Activated T-helper 9 cell treated with anti-CD3 and anti-CD28 coated beads, Interleukin-2, amount 50 U/mL, for 16 hours (primary cell): ENCODE results near the gene MED29.
A peak's percentile ranks its signal among the peaks of the same experiment; 100 is the strongest.

Experiments used
- DNase-seq: peaks from one replicate; pipeline ENCODE4 v3.0.0-alpha.2; 2020; ENCODE audit warnings: low read depth

Gene MED29, protein sequence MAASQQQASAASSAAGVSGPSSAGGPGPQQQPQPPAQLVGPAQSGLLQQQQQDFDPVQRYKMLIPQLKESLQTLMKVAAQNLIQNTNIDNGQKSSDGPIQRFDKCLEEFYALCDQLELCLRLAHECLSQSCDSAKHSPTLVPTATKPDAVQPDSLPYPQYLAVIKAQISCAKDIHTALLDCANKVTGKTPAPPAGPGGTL

GRCh38 chr19:39390751-39391437 is at the start of gene MED29, which contains the start of gene PAF1:
TSS of gene MED29 (plus strand) at chr19:39391378. CDS start at chr19:39391423, 45 bp downstream.
TSS of gene PAF1 (minus strand) at chr19:39391106. CDS start at chr19:39390864, 242 bp downstream.
- DNase-seq, result peak; percentile 93

DNA sequence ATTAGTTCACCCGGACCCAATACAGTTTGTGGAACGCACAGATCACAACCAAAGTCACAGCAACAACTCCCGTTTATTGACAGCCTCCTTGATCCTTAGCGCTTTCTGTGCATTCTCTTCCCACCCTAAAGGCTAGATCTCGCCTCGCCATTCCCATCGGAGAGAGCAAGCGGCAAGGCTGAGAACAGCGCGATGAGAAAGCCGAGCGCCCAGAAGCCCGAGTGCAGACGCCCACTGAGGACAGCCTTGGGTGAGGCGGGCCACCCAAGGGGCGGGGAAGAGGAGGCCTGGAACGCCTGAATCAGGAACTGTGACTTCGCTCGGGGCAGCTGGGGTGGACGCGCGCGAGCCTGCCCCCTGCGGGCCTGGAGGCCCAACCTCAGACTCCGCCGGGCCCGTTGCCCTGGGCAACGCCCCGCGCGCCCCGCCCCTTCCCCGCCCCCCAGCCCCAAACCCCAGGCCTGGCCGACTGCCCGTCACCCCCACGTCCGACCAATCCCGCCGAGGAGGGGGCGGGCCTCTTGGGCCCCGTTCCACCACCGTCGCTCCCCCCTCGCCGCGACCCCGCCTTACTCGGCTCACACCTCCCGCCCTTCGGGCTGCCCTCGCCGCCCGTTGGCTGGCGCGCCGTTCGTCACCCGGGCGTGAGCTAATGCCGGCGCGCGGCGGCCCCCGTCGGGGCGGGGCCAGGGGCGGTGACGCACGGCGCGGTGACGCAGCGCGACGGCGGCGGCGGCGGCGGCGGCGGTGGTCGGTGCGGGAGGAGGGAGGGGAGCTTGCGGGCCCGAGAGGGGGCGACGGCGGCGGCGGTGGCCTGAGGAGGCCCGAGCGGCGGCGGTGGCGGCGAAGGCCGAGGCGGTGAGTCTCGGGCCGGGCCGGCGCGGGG is 49.2 kb upstream of the MED29 start, which contains the start of gene SAMD4B:
Gene SAMD4B (plus strand): TSS at position 703 of the 886 bp plus-strand sequence. CDS start 14,473 bp downstream, outside the sequence.
- peak; percentile 99 for DNase-seq

GRCh38 chr19:39342647-39343305 is 48.4 kb upstream of the MED29 start:
- no peak for DNase-seq

GRCh38 chr19:39345956-39346355 is 45.2 kb upstream of the MED29 start:
- no peak for DNase-seq

DNA sequence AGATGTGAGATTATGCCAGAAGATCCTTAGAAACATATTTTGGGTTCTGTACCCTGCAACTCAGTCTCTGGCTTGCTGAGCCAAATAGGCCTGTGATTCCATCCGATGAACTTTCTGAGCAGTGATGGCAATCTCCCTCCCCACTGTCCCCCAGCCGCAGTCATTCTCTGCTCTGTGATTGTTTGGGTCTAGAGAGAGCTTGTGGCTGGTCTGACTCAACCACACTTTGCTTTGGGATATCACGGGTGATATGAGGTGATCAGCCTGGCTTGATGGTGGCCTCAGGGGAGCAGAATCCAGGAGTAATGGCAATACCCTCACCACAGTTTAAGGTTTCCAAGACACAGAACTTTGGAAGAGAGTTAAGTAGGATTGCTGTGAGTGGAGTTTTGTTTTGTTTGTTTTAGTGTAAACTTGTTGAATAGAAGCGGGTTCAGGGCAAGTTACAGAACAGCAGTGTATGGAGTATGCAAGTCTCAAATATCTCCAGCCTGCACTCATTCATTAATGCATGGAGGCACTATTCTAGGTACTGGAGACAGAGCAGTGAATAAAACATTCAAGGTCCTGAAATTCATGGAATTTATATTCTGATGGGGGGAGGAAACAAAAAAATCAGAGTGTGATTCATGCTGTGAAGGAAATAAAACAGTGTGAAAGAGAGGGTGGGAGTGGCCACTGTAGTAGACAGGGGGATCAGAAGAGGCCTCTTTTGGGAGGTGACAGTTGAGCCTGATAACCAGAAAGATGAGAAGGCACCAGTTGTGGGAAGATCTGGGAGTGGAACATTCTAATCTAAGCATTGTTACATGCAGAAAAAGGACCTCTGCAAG is 43.6 kb upstream of the MED29 start:
- no peak for DNase-seq

DNA sequence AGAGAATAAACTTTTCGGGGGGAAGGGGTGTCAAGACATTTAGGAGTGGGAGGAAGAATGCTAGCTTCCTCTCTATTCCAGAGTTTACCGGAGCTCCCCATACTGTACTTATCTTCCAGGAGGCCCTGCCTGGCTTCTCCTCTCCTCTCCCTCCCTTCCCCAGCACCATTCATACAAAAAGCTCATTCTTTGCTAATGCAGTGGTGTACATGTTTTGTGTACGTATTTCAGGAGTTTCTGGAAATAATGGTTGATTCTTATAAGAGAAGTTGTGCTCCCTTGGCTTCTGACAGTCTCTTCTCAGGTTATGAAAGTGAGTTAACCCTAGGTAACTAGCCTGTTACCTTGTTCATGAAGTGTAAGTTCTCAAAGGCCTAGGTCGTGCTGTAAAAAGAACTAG is 41.9 kb upstream of the MED29 start:
- DNase-seq, result no peak

DNA sequence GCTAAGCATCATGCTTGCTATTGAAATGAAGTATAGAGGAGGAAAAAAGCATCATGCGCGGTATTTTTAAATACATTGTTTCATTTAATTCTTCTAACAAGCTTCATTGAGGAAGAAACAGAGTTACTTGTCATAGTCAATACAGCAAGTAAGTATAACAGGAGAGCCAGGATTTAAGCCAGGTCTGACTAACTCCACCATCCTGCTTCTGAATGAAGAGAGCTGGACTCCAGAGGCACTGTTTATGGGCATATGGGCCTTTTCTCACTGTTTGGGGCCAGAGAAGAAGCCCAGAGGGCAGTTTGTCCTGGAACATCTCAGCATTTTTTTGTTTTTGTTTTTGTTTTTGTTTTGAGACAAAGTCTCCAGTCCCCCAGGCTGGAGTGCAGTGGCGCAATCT is 41.0 kb upstream of the MED29 start:
- DNase-seq, result no peak

- no peak for DNase-seq
These were observed 39.6 kb upstream of the MED29 start for GRCh38 chr19:39351537-39352064.

- DNase-seq, result no peak
These were observed 38.6 kb upstream of the MED29 start for GRCh38 chr19:39352381-39353255.

DNA sequence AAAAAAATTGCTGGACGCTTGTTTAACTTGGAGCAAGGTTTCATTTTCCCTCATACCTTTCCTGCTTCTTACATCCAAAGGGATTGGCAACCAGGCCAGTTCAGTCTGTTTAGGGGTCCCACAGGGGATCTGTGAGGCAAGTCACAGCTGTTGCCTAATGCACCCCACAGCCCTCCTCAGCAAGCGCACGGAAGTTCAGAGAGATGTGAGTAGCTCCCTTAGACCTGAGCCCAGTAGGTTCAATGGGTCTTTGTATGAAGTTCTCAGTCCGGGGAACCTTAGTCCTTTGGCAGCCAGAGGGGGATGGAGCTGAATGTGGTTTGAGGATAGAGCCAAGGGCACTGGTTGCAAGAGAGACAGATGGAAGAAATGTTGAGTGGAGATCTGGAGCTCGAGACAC is 35.9 kb upstream of the MED29 start:
- DNase-seq, result no peak

DNA sequence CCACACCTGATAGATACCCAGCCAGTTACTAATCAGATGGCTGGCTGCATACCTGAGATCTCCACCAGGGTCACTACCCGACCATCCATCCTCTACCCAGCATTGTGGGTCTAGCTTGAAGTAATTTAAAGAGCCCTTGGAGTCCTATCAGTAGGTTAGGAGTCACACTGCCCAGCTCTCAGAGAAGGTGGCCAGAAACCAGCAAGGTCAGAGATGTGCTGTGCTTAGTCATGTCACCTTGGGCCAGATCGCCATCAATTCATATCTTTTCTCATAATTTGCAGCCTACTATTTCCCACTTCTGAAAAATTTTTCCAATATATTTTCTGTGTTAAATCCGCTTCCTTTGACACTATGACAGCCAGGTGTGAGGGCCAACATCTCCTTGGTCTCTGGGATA is 35.1 kb upstream of the MED29 start:
- no peak for DNase-seq

DNA sequence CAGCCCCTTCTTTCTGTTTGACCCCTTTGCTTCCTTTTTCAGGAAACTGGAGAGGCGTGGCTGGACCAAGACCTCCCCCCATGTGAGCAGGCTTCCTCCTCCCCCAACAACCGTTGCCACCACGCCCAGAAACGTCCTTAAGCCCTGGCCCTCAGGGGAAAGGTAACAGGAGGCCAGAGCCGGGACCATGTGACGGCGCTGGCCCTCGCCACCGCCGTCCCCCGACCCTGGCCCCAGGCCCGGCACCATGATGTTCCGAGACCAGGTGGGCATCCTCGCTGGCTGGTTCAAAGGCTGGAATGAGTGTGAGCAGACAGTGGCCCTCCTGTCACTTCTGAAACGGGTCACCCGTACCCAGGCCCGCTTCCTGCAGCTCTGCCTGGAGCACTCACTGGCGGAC is 34.5 kb upstream of the MED29 start:
- no peak for DNase-seq

DNA sequence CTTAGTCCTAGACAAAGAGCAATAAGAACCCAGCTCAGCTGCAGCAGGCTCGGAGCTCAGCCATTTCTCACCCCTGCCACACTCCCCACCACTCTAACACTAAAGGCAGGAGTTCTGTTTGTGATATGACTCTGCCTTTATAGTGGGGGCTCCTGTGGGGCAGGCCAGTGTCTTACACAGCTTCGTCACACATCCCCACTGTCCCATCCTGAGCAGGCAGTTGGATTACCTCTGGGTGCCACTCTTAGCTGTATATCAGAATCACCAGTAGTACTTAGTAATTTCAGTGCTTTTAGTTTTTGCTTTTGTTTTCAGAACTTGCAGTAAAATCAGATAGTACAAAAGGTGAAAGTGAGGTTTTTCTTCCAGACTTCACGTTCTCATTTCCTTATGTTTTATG is 32.2 kb upstream of the MED29 start:
- no peak for DNase-seq

- no peak for DNase-seq
These were observed 30.6 kb upstream of the MED29 start for GRCh38 chr19:39360599-39360998.

DNA sequence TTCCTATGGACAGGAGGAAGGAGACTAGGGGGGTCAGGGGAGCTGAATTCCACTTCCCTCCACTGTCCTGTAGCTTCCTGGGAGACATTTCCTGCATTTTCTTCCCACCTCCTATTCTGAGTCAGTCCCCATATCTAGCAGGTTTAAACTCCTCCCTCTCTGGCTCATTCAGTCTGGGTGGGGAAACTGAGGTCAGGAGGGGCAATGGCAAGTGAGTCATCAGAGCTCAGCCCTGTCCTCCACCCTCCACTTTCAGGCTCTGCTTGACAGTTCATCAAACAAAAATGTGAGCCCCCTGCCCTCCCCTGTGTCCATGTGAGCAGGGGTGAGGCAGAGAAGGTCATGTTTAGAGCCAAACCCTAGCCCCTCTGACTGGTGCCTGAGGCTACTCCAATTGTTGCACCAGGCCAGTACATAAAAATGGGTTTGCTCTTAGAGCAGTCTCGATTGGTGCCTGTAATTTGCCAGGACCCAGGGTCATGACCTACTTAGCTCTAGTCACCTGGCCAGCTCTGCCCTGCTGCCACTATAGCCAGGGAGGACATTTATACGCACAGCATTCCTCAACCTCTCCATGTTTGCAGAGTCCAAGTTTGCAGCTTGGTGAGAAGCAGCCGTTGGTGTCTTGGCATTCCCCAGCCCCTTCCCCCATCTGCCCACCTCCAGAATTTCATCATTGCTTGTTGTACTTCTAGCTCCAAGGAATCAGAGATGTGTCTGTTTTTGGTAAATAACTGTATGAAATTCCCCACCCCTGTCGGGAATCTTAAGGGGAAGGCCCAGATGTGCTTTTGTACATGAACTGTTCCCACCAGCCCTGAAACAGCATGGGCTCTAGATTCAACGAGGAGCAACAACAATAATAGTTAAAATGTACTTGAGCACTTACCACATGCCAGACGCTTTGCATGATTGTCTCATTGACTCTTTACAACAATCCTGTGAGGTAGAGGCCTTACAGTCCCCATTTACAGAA is 28.2 kb upstream of the MED29 start:
- DNase-seq, result no peak

- DNase-seq, result no peak
These were observed 27.2 kb upstream of the MED29 start for GRCh38 chr19:39363901-39364457.

DNA sequence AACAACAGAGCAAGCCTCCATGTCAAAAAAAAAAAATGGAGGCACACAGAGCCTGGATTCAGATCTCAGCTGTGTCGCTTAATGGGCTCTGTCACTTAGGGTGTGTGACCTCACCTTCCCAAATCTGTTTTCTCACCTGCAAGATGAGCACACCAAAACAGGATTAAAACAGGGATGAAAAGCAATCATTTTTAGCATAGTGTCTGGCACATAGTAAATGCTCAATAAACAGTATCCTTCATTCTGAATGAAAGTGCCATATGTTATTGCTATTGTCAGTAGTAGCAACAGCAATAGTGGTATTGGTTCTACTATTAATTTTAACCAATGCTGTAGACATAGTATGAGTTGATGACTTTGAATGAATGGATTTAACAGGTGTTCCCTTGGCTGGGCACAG is 25.6 kb upstream of the MED29 start:
- DNase-seq, result no peak

DNA sequence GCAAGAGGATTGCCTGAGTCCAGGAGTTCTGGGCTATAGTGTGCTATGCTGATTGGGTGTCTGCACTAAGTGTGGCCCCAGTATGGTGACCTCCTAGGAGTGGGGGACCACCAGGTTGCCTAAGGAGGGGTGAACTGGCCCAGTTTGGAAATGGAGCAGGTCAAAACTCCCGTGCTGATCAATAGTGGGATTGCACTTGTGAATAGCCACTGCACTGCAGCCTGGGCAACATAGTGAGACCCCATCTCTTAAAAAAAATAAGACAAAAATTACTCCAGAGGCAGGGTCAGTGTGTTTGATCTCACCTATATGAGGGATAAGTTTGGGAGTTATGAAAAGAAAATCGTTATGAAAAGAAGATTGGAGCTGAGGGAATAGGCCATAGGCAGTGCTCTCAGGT is 22.0 kb upstream of the MED29 start:
- no peak for DNase-seq
